ENCODE data around the gene RBMS3. TPM values are rescaled to one million over a fixed set of nuclear protein-coding genes. Genes with fewer than 3 reads are reported as not detected.

The RBMS3 gene
- total RNA-seq, 1 experiment from 2014 or later, result 8.7 TPM

DNA sequence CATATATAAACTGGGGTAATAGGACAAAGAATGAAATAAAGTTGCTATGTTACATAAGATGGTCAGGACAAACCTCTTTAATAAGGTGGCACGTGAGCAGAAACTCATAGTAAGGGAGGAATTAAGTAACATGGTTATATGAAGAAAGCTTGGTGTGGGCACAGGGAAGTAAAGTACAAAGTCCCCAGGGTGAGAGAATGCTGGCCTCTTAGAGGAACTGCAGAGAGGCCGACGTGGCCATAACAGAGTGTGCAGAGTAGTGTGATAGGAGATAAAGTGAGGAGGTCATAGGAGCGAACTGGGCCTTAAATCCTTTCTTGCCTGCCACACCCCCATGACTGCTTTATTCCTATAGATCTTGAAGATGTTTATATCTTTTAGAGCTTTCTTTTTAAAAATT, 17.4 kb upstream of the RBMS3 start:
- H3K27ac Mint-ChIP-seq, result no peak overlapping the region
- TF ChIP-seq ELF4 (CRISPR knock-in tag; IDR thresholded peaks at IDR 0.05; ENCODE audit: low read depth), result no peak
- no peak for TF ChIP-seq CREM (CRISPR knock-in tag; IDR thresholded peaks at IDR 0.05)
- no peak overlapping the region for H3K4me3 Mint-ChIP-seq
- no peaks in the 10 kb centered on the region for H3K9me3 Mint-ChIP-seq
- ATAC-seq (no peak), DNase-seq (ENCODE audit: low spot score) (no peak)
- H3K36me3 Mint-ChIP-seq, result no peaks in the 10 kb centered on the region
- ChIA-PET POLR2A (no interaction called here), CTCF (no interaction called here)
- H3K4me1 Mint-ChIP-seq, result no peaks in the 10 kb centered on the region
- no peaks in the 10 kb centered on the region for H3K27me3 Mint-ChIP-seq (ENCODE audit: low read depth)

GRCh38 chr3:29265509-29266072, 15.3 kb upstream of the RBMS3 start:
- H3K36me3 Mint-ChIP-seq, result no peaks in the 10 kb centered on the region
- H3K4me1 Mint-ChIP-seq, result peaks cover 5% of the 10 kb centered on the region; the same call in 1 of the 2 replicates
- no peak overlapping the region for H3K27ac Mint-ChIP-seq
- ATAC-seq (no peak), DNase-seq (ENCODE audit: low spot score) (no peak)
- no peak overlapping the region for H3K4me3 Mint-ChIP-seq
- TF ChIP-seq, protein P1, sequence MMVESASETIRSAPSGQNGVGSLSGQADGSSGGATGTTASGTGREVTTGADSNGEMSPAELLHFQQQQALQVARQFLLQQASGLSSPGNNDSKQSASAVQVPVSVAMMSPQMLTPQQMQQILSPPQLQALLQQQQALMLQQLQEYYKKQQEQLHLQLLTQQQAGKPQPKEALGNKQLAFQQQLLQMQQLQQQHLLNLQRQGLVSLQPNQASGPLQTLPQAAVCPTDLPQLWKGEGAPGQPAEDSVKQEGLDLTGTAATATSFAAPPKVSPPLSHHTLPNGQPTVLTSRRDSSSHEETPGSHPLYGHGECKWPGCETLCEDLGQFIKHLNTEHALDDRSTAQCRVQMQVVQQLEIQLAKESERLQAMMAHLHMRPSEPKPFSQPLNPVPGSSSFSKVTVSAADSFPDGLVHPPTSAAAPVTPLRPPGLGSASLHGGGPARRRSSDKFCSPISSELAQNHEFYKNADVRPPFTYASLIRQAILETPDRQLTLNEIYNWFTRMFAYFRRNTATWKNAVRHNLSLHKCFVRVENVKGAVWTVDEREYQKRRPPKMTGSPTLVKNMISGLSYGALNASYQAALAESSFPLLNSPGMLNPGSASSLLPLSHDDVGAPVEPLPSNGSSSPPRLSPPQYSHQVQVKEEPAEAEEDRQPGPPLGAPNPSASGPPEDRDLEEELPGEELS (CRISPR knock-in tag; IDR thresholded peaks at IDR 0.05), result no peak
- TF ChIP-seq NFATC4 (CRISPR knock-in tag; IDR thresholded peaks at IDR 0.05) (no peak), SOX15 (CRISPR knock-in tag; IDR thresholded peaks at IDR 0.05) (no peak), E2F1 (CRISPR knock-in tag; IDR thresholded peaks at IDR 0.05) (no peak), RORB (CRISPR knock-in tag; IDR thresholded peaks at IDR 0.05) (no peak), ATF6 (CRISPR knock-in tag; IDR thresholded peaks at IDR 0.05) (no peak), FOXJ3 (CRISPR knock-in tag; IDR thresholded peaks at IDR 0.05; ENCODE audit: borderline replicate concordance) (no peak), ETV6 (CRISPR knock-in tag; IDR thresholded peaks at IDR 0.05) (no peak), MLX (CRISPR knock-in tag; IDR thresholded peaks at IDR 0.05) (no peak), HMGA2 (CRISPR knock-in tag; IDR thresholded peaks at IDR 0.05) (no peak)
- TF ChIP-seq, protein P2, sequence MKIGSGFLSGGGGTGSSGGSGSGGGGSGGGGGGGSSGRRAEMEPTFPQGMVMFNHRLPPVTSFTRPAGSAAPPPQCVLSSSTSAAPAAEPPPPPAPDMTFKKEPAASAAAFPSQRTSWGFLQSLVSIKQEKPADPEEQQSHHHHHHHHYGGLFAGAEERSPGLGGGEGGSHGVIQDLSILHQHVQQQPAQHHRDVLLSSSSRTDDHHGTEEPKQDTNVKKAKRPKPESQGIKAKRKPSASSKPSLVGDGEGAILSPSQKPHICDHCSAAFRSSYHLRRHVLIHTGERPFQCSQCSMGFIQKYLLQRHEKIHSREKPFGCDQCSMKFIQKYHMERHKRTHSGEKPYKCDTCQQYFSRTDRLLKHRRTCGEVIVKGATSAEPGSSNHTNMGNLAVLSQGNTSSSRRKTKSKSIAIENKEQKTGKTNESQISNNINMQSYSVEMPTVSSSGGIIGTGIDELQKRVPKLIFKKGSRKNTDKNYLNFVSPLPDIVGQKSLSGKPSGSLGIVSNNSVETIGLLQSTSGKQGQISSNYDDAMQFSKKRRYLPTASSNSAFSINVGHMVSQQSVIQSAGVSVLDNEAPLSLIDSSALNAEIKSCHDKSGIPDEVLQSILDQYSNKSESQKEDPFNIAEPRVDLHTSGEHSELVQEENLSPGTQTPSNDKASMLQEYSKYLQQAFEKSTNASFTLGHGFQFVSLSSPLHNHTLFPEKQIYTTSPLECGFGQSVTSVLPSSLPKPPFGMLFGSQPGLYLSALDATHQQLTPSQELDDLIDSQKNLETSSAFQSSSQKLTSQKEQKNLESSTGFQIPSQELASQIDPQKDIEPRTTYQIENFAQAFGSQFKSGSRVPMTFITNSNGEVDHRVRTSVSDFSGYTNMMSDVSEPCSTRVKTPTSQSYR (CRISPR knock-in tag; IDR thresholded peaks at IDR 0.05), result no peak
- TF ChIP-seq, protein P3, sequence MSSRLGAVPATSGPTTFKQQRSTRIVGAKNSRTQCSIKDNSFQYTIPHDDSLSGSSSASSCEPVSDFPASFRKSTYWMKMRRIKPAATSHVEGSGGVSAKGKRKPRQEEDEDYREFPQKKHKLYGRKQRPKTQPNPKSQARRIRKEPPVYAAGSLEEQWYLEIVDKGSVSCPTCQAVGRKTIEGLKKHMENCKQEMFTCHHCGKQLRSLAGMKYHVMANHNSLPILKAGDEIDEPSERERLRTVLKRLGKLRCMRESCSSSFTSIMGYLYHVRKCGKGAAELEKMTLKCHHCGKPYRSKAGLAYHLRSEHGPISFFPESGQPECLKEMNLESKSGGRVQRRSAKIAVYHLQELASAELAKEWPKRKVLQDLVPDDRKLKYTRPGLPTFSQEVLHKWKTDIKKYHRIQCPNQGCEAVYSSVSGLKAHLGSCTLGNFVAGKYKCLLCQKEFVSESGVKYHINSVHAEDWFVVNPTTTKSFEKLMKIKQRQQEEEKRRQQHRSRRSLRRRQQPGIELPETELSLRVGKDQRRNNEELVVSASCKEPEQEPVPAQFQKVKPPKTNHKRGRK (CRISPR knock-in tag; IDR thresholded peaks at IDR 0.05; ENCODE audit: borderline replicate concordance), result no peak
- no peaks in the 10 kb centered on the region for H3K9me3 Mint-ChIP-seq
- ChIA-PET CTCF (no interaction called here), POLR2A (no interaction called here)
- H3K27me3 Mint-ChIP-seq (ENCODE audit: low read depth), result no peaks in the 10 kb centered on the region

All from WTC11 (cell line).